GM19099 (cell line): ENCODE results near the gene TNFRSF1B.

Experiments
- POLR2A ChIP-seq: IDR thresholded peaks from 3 replicates; pipeline ENCODE4 v1.6.1; 2011; ENCODE audit warnings: low read depth; ENCODE audit not compliant: insufficient read length; ENCODE audit errors: extremely low read depth

TNFRSF1B gene

GRCh38 chr1:12166834-12167492 is at the start of gene TNFRSF1B:
Gene TNFRSF1B, plus strand, starts transcription at chr1:12166991. Its CDS starts 101 bp downstream, at chr1:12167092.
- TF ChIP-seq POLR2A = peak; percentile 96

GRCh38 chr1:12121212-12122003 is 45.4 kb upstream of the TNFRSF1B start:
- no peak for TF ChIP-seq POLR2A

- TF ChIP-seq POLR2A = no peak
Measured at GRCh38 chr1:12123172-12123571, 43.6 kb upstream of the TNFRSF1B start.

GRCh38 chr1:12124693-12125421 is 41.9 kb upstream of the TNFRSF1B start:
- no peak for TF ChIP-seq POLR2A

- TF ChIP-seq POLR2A = no peak
Measured at GRCh38 chr1:12125422-12126355, 41.1 kb upstream of the TNFRSF1B start.

- TF ChIP-seq POLR2A = no peak
Measured at GRCh38 chr1:12126781-12127180, 40.0 kb upstream of the TNFRSF1B start.

- no peak for TF ChIP-seq POLR2A
Measured at GRCh38 chr1:12127206-12127810, 39.5 kb upstream of the TNFRSF1B start.

GRCh38 chr1:12128120-12128519 is 38.7 kb upstream of the TNFRSF1B start:
- TF ChIP-seq POLR2A = no peak

GRCh38 chr1:12129624-12130023 is 37.2 kb upstream of the TNFRSF1B start:
- TF ChIP-seq POLR2A = no peak

GRCh38 chr1:12130466-12131130 is 36.2 kb upstream of the TNFRSF1B start:
- no peak for TF ChIP-seq POLR2A

- no peak for TF ChIP-seq POLR2A
Measured at GRCh38 chr1:12132078-12132477, 34.7 kb upstream of the TNFRSF1B start.

- no peak for TF ChIP-seq POLR2A
Measured at GRCh38 chr1:12134716-12135115, 32.1 kb upstream of the TNFRSF1B start.

- no peak for TF ChIP-seq POLR2A
Measured at GRCh38 chr1:12135612-12136011, 31.2 kb upstream of the TNFRSF1B start.
